HUES6 (cell line): ENCODE data around the gene KCND2.

Experiments
- H3K27ac ChIP-seq: 2 replicates; pipeline ENCODE4 v1.7.0; 2013; ENCODE audit warnings: low read depth, mild to moderate bottlenecking, low read length, inconsistent platforms
- H3K27me3 ChIP-seq: 2 replicates; pipeline ENCODE4 v1.6.1; 2013; ENCODE audit warnings: low read length; ENCODE audit not compliant: control insufficient read depth, insufficient read depth
- H3K36me3 ChIP-seq: 2 replicates; pipeline ENCODE4 v1.6.1; 2013; ENCODE audit warnings: low read length; ENCODE audit not compliant: control insufficient read depth, insufficient read depth
- H3K4me1 ChIP-seq: 2 replicates; pipeline ENCODE4 v1.6.1; 2013; ENCODE audit warnings: low read length; ENCODE audit not compliant: control insufficient read depth, insufficient read depth
- H3K4me3 ChIP-seq: 2 replicates; pipeline ENCODE4 v1.5.1; 2013; ENCODE audit warnings: low read depth, low read length
- H3K9ac ChIP-seq: one replicate; pipeline ENCODE4 v1.6.1; 2013; ENCODE audit warnings: mild to moderate bottlenecking, low read length
- H3K9me3 ChIP-seq: 2 replicates; pipeline ENCODE4 v1.6.1; 2013; ENCODE audit warnings: low read depth, low read length; ENCODE audit not compliant: control insufficient read depth, insufficient read depth

KCND2 gene

DNA sequence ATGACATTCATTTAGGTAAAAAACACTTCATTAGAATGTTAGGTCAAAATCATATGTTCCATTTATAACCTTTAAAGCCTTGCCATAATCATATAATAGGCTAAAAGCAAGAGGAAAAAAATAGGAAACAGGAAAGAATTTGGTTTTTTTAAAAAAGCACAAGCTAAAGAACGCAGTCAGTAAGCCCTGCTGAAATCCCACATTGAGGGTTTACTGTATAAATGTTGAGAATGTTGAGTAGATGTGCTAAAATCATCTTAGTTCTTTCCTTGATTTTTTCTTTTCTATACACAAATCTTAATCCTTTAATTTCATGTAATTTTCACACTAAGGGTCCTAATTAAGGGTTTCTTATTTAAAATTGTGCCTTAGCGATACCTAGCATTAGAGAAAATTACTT is 452.0 kb downstream of the KCND2 start:
- H3K9me3 ChIP-seq: no peaks in the 10 kb centered on the region
- no peak overlapping the region for H3K27ac ChIP-seq
- no peaks in the 10 kb centered on the region for H3K36me3 ChIP-seq
- H3K4me1 ChIP-seq: peaks cover 15% of the 10 kb centered on the region; the same call in 1 of the 2 replicates
- no peak overlapping the region for H3K9ac ChIP-seq
- H3K27me3 ChIP-seq: no peaks in the 10 kb centered on the region
- H3K4me3 ChIP-seq: no peak overlapping the region

- Histone ChIP-seq H3K4me3 (no peak overlapping the region), H3K27me3 (no peaks in the 10 kb centered on the region), H3K9ac (no peak overlapping the region), H3K27ac (no peak overlapping the region), H3K9me3 (no peaks in the 10 kb centered on the region), H3K36me3 (no peaks in the 10 kb centered on the region), H3K4me1 (peaks cover 15% of the 10 kb centered on the region; the same call in 1 of the 2 replicates)
These were observed 452.5 kb downstream of the KCND2 start for GRCh38 chr7:120725376-120726039.

DNA sequence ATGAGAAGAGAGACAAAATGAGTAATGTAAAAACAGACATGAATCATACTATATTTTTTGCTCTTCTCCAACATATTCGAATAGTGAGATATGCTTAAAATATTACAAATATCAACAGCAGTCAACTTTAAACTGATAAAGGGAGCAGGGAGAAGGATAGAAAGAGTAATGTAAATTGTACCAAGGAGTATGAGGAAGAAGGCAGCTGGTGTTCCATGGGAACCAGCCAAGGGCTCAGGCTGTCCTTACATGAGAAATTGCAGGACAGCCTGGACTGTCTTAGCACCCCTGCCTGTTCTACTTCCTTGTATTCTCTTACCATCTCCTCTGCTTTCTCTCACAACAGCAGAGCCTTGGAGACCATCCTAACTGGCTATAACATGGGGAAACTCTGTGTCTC is 456.3 kb downstream of the KCND2 start:
- Histone ChIP-seq H3K9ac (no peak overlapping the region), H3K4me3 (no peak overlapping the region), H3K4me1 (peaks cover 14% of the 10 kb centered on the region; the same call in 1 of the 2 replicates), H3K9me3 (no peaks in the 10 kb centered on the region), H3K27ac (no peak overlapping the region), H3K27me3 (no peaks in the 10 kb centered on the region), H3K36me3 (no peaks in the 10 kb centered on the region)

GRCh38 chr7:120731271-120731670 is 458.3 kb downstream of the KCND2 start:
- H3K9me3 ChIP-seq: no peaks in the 10 kb centered on the region
- 0 out of 2 replicates have a peak, but pooled peaks cover 9% of the 10 kb centered on the region for H3K4me1 ChIP-seq
- no peaks in the 10 kb centered on the region for H3K27me3 ChIP-seq
- H3K27ac ChIP-seq: no peak overlapping the region
- H3K36me3 ChIP-seq: no peaks in the 10 kb centered on the region
- H3K9ac ChIP-seq: no peak overlapping the region
- no peak overlapping the region for H3K4me3 ChIP-seq

DNA sequence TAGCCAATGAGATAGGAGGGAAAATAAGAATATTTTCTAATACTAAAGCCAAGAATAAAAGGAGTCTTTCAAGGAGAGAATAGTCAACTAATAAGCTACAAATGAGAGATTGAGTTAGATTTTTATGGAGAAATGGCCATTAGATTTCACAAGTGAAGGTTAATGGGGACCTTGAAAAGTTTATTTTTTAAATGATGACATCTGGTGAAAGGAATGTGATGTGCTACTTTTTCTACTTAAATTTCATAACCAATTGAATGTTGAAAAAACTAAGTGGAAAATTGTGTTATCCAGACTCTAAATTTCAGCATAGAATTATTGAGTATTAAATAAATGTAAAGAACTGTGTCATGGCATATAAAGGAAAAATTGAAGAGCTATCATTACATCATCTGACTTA is 459.3 kb downstream of the KCND2 start:
- H3K4me1 ChIP-seq: 0 out of 2 replicates have a peak, but pooled peaks cover 9% of the 10 kb centered on the region
- no peaks in the 10 kb centered on the region for H3K36me3 ChIP-seq
- H3K4me3 ChIP-seq: no peak overlapping the region
- H3K9me3 ChIP-seq: no peaks in the 10 kb centered on the region
- no peaks in the 10 kb centered on the region for H3K27me3 ChIP-seq
- H3K9ac ChIP-seq: no peak overlapping the region
- no peak overlapping the region for H3K27ac ChIP-seq

- Histone ChIP-seq H3K36me3 (no peaks in the 10 kb centered on the region), H3K27ac (no peak overlapping the region), H3K27me3 (no peaks in the 10 kb centered on the region), H3K9ac (no peak overlapping the region), H3K9me3 (no peaks in the 10 kb centered on the region), H3K4me1 (peaks cover 9% of the 10 kb centered on the region; the same call in 1 of the 2 replicates), H3K4me3 (no peak overlapping the region)
These were observed 460.2 kb downstream of the KCND2 start for GRCh38 chr7:120733143-120733542.

DNA sequence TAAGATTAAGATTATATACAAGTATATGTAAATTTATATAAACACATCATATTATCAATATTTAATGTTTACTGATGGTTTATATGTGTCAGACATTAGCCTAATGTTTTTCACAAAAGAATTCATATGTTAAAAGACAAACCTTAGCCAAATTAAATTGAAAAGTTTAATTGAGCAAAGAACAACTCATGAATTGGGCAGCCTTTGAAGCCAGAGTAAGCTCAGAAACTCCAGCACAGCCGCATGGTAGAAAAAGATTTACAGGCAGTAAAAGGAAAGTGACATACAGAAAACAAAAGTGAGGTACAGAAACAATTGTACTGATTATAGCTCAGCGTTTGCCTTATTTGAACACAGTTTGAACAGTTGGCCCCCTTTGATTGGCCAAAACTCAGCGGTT is 460.9 kb downstream of the KCND2 start:
- Histone ChIP-seq H3K36me3 (no peaks in the 10 kb centered on the region), H3K4me1 (peaks cover 12% of the 10 kb centered on the region; the same call in 1 of the 2 replicates), H3K27me3 (no peaks in the 10 kb centered on the region), H3K9me3 (no peaks in the 10 kb centered on the region), H3K4me3 (no peak overlapping the region), H3K27ac (no peak overlapping the region), H3K9ac (no peak overlapping the region)

DNA sequence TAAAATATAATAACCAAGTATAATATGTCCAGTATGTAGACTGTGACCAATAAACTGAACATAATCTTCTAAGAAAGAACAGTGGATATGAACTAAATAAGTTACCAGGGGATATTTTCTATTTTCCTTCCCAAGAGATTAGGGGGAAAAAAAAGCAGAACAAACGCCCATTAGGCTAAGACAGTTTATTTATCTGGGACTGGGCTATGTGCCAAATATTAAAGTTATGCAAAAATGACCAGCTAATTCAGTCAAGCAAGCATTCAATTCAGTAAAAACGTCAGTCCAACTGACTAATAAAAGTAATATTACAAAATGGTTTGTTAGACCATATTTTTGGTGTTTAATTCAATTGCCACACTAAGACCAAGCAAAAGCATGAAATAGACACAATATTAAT is 462.8 kb downstream of the KCND2 start:
- Histone ChIP-seq H3K27me3 (no peaks in the 10 kb centered on the region), H3K4me1 (peaks cover 13% of the 10 kb centered on the region), H3K27ac (no peak overlapping the region), H3K9ac (no peak overlapping the region), H3K9me3 (no peaks in the 10 kb centered on the region), H3K36me3 (no peaks in the 10 kb centered on the region), H3K4me3 (no peak overlapping the region)

DNA sequence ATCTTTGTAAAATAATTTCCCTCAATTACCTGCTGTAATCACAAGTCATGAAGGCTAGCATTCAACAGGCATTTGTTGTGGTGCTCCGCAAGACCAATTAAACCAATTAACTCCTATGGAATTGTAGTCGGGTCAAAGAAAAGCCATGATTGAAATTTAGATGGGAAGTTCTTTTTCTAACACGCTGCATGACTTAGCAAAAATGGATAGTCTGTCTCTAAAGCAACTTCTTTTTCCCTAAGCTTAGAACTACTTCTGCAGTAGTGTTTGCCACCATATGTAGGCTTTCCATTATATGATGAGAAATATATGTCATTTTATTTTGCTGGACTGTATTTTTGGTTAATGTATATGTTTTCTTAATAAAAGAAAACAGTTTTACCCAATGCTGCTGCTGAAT is 465.8 kb downstream of the KCND2 start:
- Histone ChIP-seq H3K4me3 (no peak overlapping the region), H3K4me1 (peaks cover 24% of the 10 kb centered on the region), H3K36me3 (no peaks in the 10 kb centered on the region), H3K27me3 (no peaks in the 10 kb centered on the region), H3K9ac (no peak overlapping the region), H3K9me3 (no peaks in the 10 kb centered on the region), H3K27ac (peak overlapping the region; percentile 48; the same call in 1 of the 2 replicates)

DNA sequence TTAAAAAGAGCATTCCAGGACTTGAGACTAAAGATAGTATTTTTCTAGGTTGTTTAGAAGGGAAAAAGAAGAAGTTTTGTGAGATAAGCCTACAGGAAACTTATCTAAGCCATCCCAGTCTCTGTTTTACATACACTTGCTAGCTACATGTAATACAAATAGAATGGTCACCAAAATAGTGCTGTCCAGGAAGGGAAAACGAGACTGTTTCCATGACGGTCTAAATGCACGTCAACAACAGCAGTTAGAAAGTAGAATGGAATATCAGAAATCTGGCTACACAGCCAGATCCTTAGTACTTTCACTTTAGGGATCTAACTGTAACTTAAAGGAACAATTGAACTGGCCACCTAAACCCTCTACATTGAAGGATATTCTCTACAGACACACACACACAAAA is 467.4 kb downstream of the KCND2 start:
- Histone ChIP-seq H3K4me3 (no peak overlapping the region), H3K9me3 (no peaks in the 10 kb centered on the region), H3K36me3 (no peaks in the 10 kb centered on the region), H3K27ac (no peak overlapping the region), H3K9ac (no peak overlapping the region), H3K4me1 (peaks cover 24% of the 10 kb centered on the region), H3K27me3 (no peaks in the 10 kb centered on the region)

DNA sequence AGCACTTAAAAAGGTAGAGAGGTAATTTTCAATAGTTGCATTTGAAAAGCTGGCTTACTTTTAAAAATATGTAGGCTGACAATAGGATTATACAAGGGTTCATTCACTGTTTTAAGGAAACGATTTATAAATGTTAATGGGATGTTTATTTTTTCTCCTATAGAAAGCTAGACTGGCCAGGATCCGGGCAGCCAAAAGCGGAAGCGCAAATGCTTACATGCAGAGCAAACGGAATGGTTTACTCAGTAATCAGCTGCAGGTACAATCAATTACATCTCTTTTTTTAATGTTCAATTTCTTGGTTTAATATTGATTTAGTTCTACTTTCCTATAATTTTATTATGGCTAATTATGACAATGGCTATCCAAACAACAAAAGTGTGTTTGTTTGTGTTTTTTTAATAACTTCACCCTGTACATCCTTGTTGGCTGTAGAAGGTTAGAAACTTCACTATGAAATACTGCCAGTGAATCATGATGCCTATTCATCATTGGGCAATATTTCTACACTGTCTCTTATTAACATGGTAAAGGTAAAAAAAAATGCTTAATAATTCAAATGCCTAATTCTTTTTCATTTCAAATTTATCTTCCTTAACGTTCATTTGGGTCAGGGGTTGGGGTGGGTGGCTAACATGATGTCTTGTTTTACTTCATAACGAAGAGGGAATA is 468.5 kb downstream of the KCND2 start:
- H3K4me1 ChIP-seq: peaks cover 24% of the 10 kb centered on the region
- H3K9me3 ChIP-seq: no peaks in the 10 kb centered on the region
- no peaks in the 10 kb centered on the region for H3K27me3 ChIP-seq
- no peak overlapping the region for H3K9ac ChIP-seq
- H3K36me3 ChIP-seq: no peaks in the 10 kb centered on the region
- no peak overlapping the region for H3K4me3 ChIP-seq
- no peak overlapping the region for H3K27ac ChIP-seq
